GOT3 (cell line): ENCODE measurements around the gene KAZN.

ENCODE experiments used
- DNase-seq: peaks from one replicate; lab custom pipeline; 2025; ENCODE audit warnings: mixed read lengths; lab: John Stamatoyannopoulos, UW

Gene KAZN

GRCh38 chr1:14888374-14888773, 289.9 kb downstream of the KAZN start:
- DNase-seq, result no peak

GRCh38 chr1:14889825-14890440, 291.4 kb downstream of the KAZN start:
- no peak for DNase-seq

- no peak for DNase-seq
Observed at GRCh38 chr1:14891991-14892390, 293.5 kb downstream of the KAZN start.

- DNase-seq, result peak; percentile 51
Observed at GRCh38 chr1:14894811-14895560, 296.5 kb downstream of the KAZN start.

GRCh38 chr1:14895727-14896126, 297.2 kb downstream of the KAZN start:
- DNase-seq, result no peak

- no peak for DNase-seq
Observed at GRCh38 chr1:14896381-14897079, 298.0 kb downstream of the KAZN start.

- no peak for DNase-seq
Observed at GRCh38 chr1:14897080-14897449, 298.6 kb downstream of the KAZN start.

GRCh38 chr1:14897547-14897946, 299.1 kb downstream of the KAZN start:
- DNase-seq, result no peak

- DNase-seq, result no peak
Observed at GRCh38 chr1:14897997-14898645, 299.6 kb downstream of the KAZN start.

GRCh38 chr1:14899686-14900085, 301.2 kb downstream of the KAZN start:
- no peak for DNase-seq

- DNase-seq, result no peak
Observed at GRCh38 chr1:14901371-14901954, 303.0 kb downstream of the KAZN start.

GRCh38 chr1:14903922-14904321, 305.4 kb downstream of the KAZN start:
- DNase-seq, result no peak

- no peak for DNase-seq
Observed at GRCh38 chr1:14906665-14907064, 308.2 kb downstream of the KAZN start.

GRCh38 chr1:14907416-14907815, 308.9 kb downstream of the KAZN start:
- no peak for DNase-seq

- DNase-seq, result no peak
Observed at GRCh38 chr1:14909273-14909672, 310.8 kb downstream of the KAZN start.

GRCh38 chr1:14909920-14910460, 311.5 kb downstream of the KAZN start:
- DNase-seq, result no peak

GRCh38 chr1:14910984-14911721, 312.7 kb downstream of the KAZN start:
- DNase-seq, result no peak

- no peak for DNase-seq
Observed at GRCh38 chr1:14912839-14913481, 314.5 kb downstream of the KAZN start.

GRCh38 chr1:14913482-14914177, 315.1 kb downstream of the KAZN start:
- DNase-seq, result no peak

- no peak for DNase-seq
Observed at GRCh38 chr1:14914351-14914988, 316.0 kb downstream of the KAZN start.
